BJ (cell line): ENCODE data around the gene HECW1. TPM values are rescaled to one million over a fixed set of nuclear protein-coding genes. Genes with fewer than 3 reads are reported as not detected.

ENCODE experiments used
- CTCF ChIA-PET: fragments of 350-600 bp; formaldehyde crosslinking; extraction: SDS; loops from one replicate; lab custom pipeline; 2021; ENCODE audit warnings: antibody characterized with exemption, inconsistent platforms; lab: Yijun Ruan, JAX
- POLR2A ChIA-PET: fragments of 300-600 bp; sonication (Branson Sonifier 250); formaldehyde crosslinking; extraction: SDS; loops from one replicate; lab custom pipeline; 2021; ENCODE audit warnings: antibody characterized with exemption; lab: Charles Lee
- DNase-seq: peaks from one replicate; pipeline ENCODE4 v3.0.0-alpha.2; 2011; ENCODE audit warnings: low read depth
- H3K27me3 ChIP-seq: 2 replicates; pipeline ENCODE4 v1.6.0; 2011; ENCODE audit warnings: low read length; ENCODE audit not compliant: control insufficient read depth, insufficient read depth
- H3K36me3 ChIP-seq: 2 replicates; pipeline ENCODE4 v1.5.1; 2011; ENCODE audit warnings: low read length; ENCODE audit not compliant: control insufficient read depth, insufficient read depth
- H3K4me3 ChIP-seq: 2 replicates; pipeline ENCODE4 v1.5.1; 2011; ENCODE audit warnings: low read depth, mild to moderate bottlenecking, control low read depth, low read length
- polyA plus RNA-seq: library from polyadenylated mRNA; depleted of rRNA; stranded (reverse); fragments of >200 nt; gene quantifications from 2 replicates; pipeline ENCODE4 v1.2.3, GENCODE V29; 2011
- TF ChIP-seq, protein P1 (sequence below): IDR thresholded peaks from 2 replicates; pipeline ENCODE4 v1.5.1; 2011; ENCODE audit warnings: low read depth, mild to moderate bottlenecking, control low read depth, inconsistent platforms, low read length, moderate library complexity; ENCODE audit not compliant: insufficient read depth

HECW1 gene
- polyA plus RNA-seq, 1 experiment, result 2.9 TPM

DNA sequence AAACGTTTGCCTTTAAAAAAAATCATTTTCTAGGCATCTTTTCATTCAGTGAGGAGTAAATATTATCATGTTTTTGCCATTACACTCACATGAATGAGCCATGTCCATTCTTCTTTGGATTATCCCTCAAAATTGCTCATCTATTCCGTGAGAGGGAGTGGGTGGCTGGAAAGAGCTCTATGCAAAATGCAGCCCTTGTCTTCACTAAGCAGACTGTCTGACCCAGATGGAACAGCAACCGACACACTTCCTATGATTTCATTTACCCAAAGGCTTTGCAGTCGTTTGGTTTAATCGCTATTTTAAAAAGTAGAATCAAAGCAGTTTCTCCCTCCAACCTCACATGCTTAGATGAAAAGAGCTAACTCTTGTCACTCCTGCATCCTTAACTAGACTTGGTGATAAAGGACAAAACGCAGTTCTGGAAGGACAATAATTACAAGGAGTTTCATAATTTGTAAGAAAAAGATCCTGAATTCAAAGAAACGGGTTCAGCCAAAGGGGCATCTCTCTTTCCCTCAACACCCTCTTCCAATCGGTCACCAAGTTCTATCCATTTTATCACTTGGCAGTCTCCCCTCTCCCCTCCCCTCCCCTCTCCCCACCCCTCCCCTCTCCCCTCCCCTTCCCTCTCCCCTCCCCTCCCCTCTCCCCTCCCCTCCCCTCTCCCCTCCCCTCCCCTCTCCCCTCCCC, 272.3 kb downstream of the HECW1 start:
- TF ChIP-seq, protein P1, sequence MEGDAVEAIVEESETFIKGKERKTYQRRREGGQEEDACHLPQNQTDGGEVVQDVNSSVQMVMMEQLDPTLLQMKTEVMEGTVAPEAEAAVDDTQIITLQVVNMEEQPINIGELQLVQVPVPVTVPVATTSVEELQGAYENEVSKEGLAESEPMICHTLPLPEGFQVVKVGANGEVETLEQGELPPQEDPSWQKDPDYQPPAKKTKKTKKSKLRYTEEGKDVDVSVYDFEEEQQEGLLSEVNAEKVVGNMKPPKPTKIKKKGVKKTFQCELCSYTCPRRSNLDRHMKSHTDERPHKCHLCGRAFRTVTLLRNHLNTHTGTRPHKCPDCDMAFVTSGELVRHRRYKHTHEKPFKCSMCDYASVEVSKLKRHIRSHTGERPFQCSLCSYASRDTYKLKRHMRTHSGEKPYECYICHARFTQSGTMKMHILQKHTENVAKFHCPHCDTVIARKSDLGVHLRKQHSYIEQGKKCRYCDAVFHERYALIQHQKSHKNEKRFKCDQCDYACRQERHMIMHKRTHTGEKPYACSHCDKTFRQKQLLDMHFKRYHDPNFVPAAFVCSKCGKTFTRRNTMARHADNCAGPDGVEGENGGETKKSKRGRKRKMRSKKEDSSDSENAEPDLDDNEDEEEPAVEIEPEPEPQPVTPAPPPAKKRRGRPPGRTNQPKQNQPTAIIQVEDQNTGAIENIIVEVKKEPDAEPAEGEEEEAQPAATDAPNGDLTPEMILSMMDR, result no peak
- ChIA-PET POLR2A (interaction anchor here (0.6 kb wide), 1 partner anchor 811 kb away, joined by 3 read pairs; no protein-coding TSS in a partner anchor), CTCF (no interaction called here)
- H3K36me3 ChIP-seq, result no peaks in the 10 kb centered on the region
- no peak for DNase-seq
- H3K27me3 ChIP-seq, result no peaks in the 10 kb centered on the region
- no peak overlapping the region for H3K4me3 ChIP-seq

DNA sequence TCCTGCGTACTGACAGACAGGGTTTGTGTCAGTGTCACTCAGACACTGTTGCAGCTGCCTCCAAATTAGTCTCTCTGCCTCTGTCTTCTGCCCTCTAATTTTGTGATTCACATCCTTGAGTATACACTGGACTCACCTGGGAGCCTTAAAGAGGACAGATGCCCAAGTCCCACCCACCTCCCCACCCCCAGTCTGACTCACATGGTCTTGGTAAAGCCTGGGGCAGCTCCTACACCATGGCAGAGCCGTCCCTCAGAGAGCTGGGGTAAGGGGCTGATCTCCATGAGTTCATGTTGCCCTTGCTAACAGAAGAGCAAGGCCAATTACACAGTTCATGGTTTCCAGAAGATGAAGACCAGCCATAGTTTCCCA, 272.8 kb downstream of the HECW1 start:
- no peak overlapping the region for H3K4me3 ChIP-seq
- ChIA-PET CTCF (no interaction called here), POLR2A (interaction anchor here (0.6 kb wide), 1 partner anchor 811 kb away, joined by 3 read pairs; no protein-coding TSS in a partner anchor)
- no peaks in the 10 kb centered on the region for H3K27me3 ChIP-seq
- TF ChIP-seq, protein P1, result no peak
- no peaks in the 10 kb centered on the region for H3K36me3 ChIP-seq
- DNase-seq, result no peak

DNA sequence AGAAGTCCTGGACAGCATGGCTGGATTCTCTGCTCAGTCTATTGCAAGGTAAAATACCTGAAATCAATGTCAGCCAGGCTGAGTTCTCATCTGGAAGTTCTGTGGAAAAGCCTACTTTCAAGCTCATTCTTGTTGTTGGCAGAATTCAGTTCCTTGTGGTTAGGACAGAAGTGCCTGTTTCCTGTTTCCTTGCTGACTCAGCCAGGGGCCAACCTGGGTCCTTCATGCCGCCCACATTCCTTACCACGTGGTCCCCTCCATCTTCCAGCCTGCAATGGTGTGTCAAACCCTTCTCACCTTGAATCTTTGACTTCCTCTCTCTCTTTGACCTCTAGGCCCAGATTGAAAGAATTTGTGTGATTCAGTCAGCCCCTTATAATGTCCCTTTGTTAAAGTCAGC, 273.4 kb downstream of the HECW1 start:
- no peak for DNase-seq
- no peaks in the 10 kb centered on the region for H3K36me3 ChIP-seq
- CTCF ChIA-PET, result interaction anchor here (1.4 kb wide), 1 partner anchor 10 kb away, joined by 6 read pairs; no protein-coding TSS in a partner anchor
- POLR2A ChIA-PET, result no interaction called here
- no peaks in the 10 kb centered on the region for H3K27me3 ChIP-seq
- H3K4me3 ChIP-seq, result no peak overlapping the region
- TF ChIP-seq, protein P1, result no peak

DNA sequence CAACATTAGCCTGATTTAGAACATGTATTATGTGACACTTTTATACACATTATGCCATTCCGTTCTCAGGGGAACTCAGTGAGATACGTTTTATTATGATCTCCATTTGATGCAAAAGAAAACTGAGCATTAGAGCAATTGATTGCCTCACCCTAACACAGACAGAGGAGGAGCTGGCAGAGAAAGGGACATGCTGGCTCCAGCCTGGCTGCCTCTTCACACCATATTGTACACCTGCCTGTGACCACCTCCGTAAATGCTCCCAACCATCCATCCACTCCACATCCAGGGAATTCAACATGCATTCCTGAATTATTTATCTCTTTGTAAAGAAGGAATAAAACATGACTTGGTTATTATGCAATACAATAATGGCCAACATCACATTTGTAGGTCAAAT, 275.5 kb downstream of the HECW1 start:
- CTCF ChIA-PET, result interaction anchor here (0.6 to 0.8 kb wide), 2 partner anchors 11 to 77 kb away, joined by 3 read pairs; no protein-coding TSS in a partner anchor
- TF ChIP-seq, protein P1, result no peak
- no peaks in the 10 kb centered on the region for H3K27me3 ChIP-seq
- DNase-seq, result no peak
- H3K36me3 ChIP-seq, result no peaks in the 10 kb centered on the region
- POLR2A ChIA-PET, result no interaction called here
- H3K4me3 ChIP-seq, result no peak overlapping the region

DNA sequence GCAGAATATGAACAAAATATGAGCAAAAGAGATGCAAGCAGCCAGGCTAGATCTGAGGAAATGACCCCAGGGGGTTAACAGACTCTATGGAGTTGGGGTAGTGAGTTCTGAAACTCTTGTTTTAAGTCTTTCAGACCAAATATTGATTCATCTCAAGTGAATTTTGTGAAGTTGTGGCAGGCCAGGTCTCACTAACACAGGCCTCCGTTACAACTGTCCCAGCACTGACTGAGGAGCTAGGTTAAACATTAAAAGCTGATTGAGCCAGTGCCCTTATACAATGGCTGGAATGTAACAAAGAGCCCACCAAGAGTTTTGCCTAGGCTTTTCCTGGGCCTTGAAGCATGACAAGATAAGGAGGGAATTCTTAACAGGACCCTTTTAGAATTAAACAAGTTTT, 278.1 kb downstream of the HECW1 start:
- H3K36me3 ChIP-seq, result no peaks in the 10 kb centered on the region
- no peaks in the 10 kb centered on the region for H3K27me3 ChIP-seq
- ChIA-PET CTCF (interaction anchor here (0.6 kb wide), 1 partner anchor 27 kb away, joined by 3 read pairs; no protein-coding TSS in a partner anchor), POLR2A (no interaction called here)
- H3K4me3 ChIP-seq, result no peak overlapping the region
- DNase-seq, result no peak
- TF ChIP-seq, protein P1, result no peak
